Measurements from ENCODE around the gene LCN15. TPM values are rescaled to one million over a fixed set of nuclear protein-coding genes. Genes with fewer than 3 reads are reported as not detected.

LCN15 gene
- total and polyA plus RNA-seq, 7 donors, result 0.70 to 9.0 (median 6.6) TPM; not detected in 4

GRCh38 chr9:136759436-136760325, 4.6 kb downstream of the LCN15 start:
- TF ChIP-seq POLR2A (IDR thresholded peaks at IDR 0.05) (no peak), EP300 (IDR thresholded peaks at IDR 0.05) (no peak), CTCF (IDR thresholded peaks at IDR 0.05) (no peak), POLR2AphosphoS5 (IDR thresholded peaks at IDR 0.05) (no peak)
- Histone ChIP-seq H3K36me3 (no peaks in the 10 kb centered on the region), H3K4me1 (peaks cover 0 to 7% (median 0%) of the 10 kb centered on the region in 4 donors), H3K9me3 (no peaks in the 10 kb centered on the region), H3K27ac (no peak overlapping the region), H3K27me3 (peaks cover 11 to 50% (median 24%) of the 10 kb centered on the region in 3 donors), H3K4me3 (no peak overlapping the region)
- peak; percentile 54 for DNase-seq
- 82% methylated on average over 27 of the region's 27 CpGs for WGBS, 2 donors
- intact Hi-C loops (cut with DNase I), result no loop called here

- no peaks in the 10 kb centered on the region for H3K9me3 ChIP-seq
- H3K36me3 ChIP-seq, result no peaks in the 10 kb centered on the region
- peak; percentile 28 for DNase-seq
- peaks cover 6 to 43% (median 18%) of the 10 kb centered on the region in 3 donors for H3K27me3 ChIP-seq
- H3K4me1 ChIP-seq, result peaks cover 0 to 7% (median 0%) of the 10 kb centered on the region in 4 donors
- TF ChIP-seq CTCF (IDR thresholded peaks at IDR 0.05) (no peak), EP300 (IDR thresholded peaks at IDR 0.05) (no peak), POLR2AphosphoS5 (IDR thresholded peaks at IDR 0.05) (no peak), POLR2A (IDR thresholded peaks at IDR 0.05) (no peak)
- intact Hi-C loops (cut with DNase I), result no loop called here
- no peak overlapping the region for H3K27ac ChIP-seq
- 77 to 82% methylated on average over 9 of the region's 9 CpGs for WGBS, 2 donors
- H3K4me3 ChIP-seq, result no peak overlapping the region
Measured at GRCh38 chr9:136759001-136759400, 5.3 kb downstream of the LCN15 start.

GRCh38 chr9:136757751-136758140, 6.6 kb downstream of the LCN15 start:
- no peaks in the 10 kb centered on the region for H3K36me3 ChIP-seq
- no peak overlapping the region for H3K4me3 ChIP-seq
- 85 to 88% methylated on average over 20 of the region's 20 CpGs for WGBS, 2 donors
- H3K27ac ChIP-seq, result no peak overlapping the region
- no peaks in the 10 kb centered on the region for H3K9me3 ChIP-seq
- no peak for TF ChIP-seq POLR2A (IDR thresholded peaks at IDR 0.05)
- no peak for TF ChIP-seq POLR2AphosphoS5 (IDR thresholded peaks at IDR 0.05)
- no peak for TF ChIP-seq CTCF (IDR thresholded peaks at IDR 0.05)
- no peak for TF ChIP-seq EP300 (IDR thresholded peaks at IDR 0.05)
- intact Hi-C loops (cut with DNase I), result no loop called here
- peak; percentile 58 for DNase-seq
- peaks cover 0 to 3% (median 0%) of the 10 kb centered on the region in 4 donors for H3K4me1 ChIP-seq
- peaks cover 3 to 30% (median 5%) of the 10 kb centered on the region in 3 donors for H3K27me3 ChIP-seq

GRCh38 chr9:136757328-136757727, 7.0 kb downstream of the LCN15 start:
- intact Hi-C loops (cut with DNase I), result no loop called here
- Histone ChIP-seq H3K4me1 (peaks cover 0 to 3% (median 0%) of the 10 kb centered on the region in 4 donors), H3K36me3 (no peaks in the 10 kb centered on the region), H3K4me3 (no peak overlapping the region), H3K9me3 (peaks cover 0 to under 1% (median 0%) of the 10 kb centered on the region in 4 donors), H3K27me3 (peaks cover under 1 to 26% (median 3%) of the 10 kb centered on the region in 3 donors), H3K27ac (no peak overlapping the region)
- no peak for TF ChIP-seq POLR2AphosphoS5 (IDR thresholded peaks at IDR 0.05)
- no peak for TF ChIP-seq POLR2A (IDR thresholded peaks at IDR 0.05)
- no peak for TF ChIP-seq CTCF (IDR thresholded peaks at IDR 0.05)
- no peak for TF ChIP-seq EP300 (IDR thresholded peaks at IDR 0.05)
- 83 to 88% methylated on average over 20 of the region's 20 CpGs for WGBS, 2 donors
- DNase-seq, result peak; percentile 30

Measured in sigmoid colon (tissue), 7 donors.